ENCODE measurements around the gene ZIM2. TPM values are rescaled to one million over a fixed set of nuclear protein-coding genes. Genes with fewer than 3 reads are reported as not detected.

Gene ZIM2
- total and polyA plus RNA-seq, 10 of the 15 experiments (the other 5 are each of a cell fraction or from before 2014, with no cell fraction given): not detected

DNA sequence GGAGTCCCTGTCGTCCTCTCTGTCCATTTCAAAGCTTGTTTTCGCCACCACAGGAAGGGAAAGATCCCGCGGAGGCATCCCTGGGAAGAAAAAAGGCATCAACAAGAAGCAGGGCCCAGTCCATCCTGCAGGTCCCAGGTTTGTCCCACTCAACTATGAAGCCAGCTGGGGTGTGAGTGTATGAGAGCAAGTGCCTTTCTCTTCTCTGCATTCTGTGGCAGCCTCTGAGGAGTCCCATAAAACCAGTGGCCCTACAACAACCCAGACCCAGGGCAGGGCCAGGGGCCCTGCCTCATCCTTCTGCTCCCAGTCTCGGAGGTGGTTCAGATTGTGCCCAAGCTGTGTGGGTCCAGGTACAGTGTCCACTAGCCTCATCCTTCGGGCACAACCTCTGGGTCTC is 18.9 kb downstream of the ZIM2 start (continued):
- TF ChIP-seq, protein P1, sequence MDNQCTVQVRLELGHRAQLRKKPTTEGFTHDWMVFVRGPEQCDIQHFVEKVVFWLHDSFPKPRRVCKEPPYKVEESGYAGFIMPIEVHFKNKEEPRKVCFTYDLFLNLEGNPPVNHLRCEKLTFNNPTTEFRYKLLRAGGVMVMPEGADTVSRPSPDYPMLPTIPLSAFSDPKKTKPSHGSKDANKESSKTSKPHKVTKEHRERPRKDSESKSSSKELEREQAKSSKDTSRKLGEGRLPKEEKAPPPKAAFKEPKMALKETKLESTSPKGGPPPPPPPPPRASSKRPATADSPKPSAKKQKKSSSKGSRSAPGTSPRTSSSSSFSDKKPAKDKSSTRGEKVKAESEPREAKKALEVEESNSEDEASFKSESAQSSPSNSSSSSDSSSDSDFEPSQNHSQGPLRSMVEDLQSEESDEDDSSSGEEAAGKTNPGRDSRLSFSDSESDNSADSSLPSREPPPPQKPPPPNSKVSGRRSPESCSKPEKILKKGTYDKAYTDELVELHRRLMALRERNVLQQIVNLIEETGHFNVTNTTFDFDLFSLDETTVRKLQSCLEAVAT (IDR thresholded peaks at IDR 0.05): no peak
- TF ChIP-seq, protein P2, sequence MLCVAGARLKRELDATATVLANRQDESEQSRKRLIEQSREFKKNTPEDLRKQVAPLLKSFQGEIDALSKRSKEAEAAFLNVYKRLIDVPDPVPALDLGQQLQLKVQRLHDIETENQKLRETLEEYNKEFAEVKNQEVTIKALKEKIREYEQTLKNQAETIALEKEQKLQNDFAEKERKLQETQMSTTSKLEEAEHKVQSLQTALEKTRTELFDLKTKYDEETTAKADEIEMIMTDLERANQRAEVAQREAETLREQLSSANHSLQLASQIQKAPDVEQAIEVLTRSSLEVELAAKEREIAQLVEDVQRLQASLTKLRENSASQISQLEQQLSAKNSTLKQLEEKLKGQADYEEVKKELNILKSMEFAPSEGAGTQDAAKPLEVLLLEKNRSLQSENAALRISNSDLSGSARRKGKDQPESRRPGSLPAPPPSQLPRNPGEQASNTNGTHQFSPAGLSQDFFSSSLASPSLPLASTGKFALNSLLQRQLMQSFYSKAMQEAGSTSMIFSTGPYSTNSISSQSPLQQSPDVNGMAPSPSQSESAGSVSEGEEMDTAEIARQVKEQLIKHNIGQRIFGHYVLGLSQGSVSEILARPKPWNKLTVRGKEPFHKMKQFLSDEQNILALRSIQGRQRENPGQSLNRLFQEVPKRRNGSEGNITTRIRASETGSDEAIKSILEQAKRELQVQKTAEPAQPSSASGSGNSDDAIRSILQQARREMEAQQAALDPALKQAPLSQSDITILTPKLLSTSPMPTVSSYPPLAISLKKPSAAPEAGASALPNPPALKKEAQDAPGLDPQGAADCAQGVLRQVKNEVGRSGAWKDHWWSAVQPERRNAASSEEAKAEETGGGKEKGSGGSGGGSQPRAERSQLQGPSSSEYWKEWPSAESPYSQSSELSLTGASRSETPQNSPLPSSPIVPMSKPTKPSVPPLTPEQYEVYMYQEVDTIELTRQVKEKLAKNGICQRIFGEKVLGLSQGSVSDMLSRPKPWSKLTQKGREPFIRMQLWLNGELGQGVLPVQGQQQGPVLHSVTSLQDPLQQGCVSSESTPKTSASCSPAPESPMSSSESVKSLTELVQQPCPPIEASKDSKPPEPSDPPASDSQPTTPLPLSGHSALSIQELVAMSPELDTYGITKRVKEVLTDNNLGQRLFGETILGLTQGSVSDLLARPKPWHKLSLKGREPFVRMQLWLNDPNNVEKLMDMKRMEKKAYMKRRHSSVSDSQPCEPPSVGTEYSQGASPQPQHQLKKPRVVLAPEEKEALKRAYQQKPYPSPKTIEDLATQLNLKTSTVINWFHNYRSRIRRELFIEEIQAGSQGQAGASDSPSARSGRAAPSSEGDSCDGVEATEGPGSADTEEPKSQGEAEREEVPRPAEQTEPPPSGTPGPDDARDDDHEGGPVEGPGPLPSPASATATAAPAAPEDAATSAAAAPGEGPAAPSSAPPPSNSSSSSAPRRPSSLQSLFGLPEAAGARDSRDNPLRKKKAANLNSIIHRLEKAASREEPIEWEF (IDR thresholded peaks at IDR 0.05; ENCODE audit: insufficient replicate concordance, low read depth, low read length): no peak
- TF ChIP-seq SIN3A (IDR thresholded peaks at IDR 0.05; ENCODE audit: low read depth, low read length): no peak
- TF ChIP-seq ZNF207 (IDR thresholded peaks at IDR 0.05; ENCODE audit: borderline replicate concordance): no peak

DNA sequence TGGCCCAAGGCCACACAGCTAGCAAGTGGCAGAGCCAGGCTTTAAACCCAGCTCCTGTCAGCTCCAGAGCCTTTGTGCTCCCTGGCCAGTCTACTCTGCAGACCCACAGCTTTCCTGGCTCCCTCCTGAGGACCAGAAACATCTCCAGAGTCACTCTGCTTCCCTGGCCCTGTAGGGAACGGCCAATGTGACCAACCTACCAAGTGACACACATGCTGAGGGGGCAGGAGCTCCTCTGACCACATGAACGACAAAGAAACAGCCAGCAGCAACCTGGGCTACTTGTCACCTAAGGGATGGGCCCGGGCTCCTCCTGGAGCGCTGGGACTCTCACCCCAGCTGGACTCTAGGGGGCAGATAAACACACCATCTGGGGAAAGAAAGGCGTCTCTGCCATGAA is 19.3 kb downstream of the ZIM2 start:
- RAD21 ChIA-PET (ENCODE audit: unreplicated experiment): no interaction called here
- under 1% methylated on average over 5 of the region's 5 CpGs for WGBS (ENCODE audit: insufficient coverage, insufficient replicate concordance, low lambda C conversion rate, missing lambda C conversion rate)
- POLR2A ChIA-PET: no interaction called here
- TF ChIP-seq STAT1 (conservative IDR thresholded peaks at IDR 0.05) (no peak), RAD51 (IDR thresholded peaks at IDR 0.05) (no peak), BACH1 (IDR thresholded peaks at IDR 0.05; ENCODE audit: borderline replicate concordance) (no peak), NFXL1 (IDR thresholded peaks at IDR 0.05; ENCODE audit: borderline replicate concordance) (no peak), HDGF (IDR thresholded peaks at IDR 0.05) (no peak)
- TF ChIP-seq, protein P3, sequence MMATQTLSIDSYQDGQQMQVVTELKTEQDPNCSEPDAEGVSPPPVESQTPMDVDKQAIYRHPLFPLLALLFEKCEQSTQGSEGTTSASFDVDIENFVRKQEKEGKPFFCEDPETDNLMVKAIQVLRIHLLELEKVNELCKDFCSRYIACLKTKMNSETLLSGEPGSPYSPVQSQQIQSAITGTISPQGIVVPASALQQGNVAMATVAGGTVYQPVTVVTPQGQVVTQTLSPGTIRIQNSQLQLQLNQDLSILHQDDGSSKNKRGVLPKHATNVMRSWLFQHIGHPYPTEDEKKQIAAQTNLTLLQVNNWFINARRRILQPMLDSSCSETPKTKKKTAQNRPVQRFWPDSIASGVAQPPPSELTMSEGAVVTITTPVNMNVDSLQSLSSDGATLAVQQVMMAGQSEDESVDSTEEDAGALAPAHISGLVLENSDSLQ (IDR thresholded peaks at IDR 0.05): no peak
- H3K27me3 ChIP-seq (replicated peaks in 1 of 2; ENCODE audit: control insufficient read depth in 2 of 2, insufficient read depth in 2 of 2, low read length in 1 of 2): no peaks in the 10 kb centered on the region
- no peaks in the 10 kb centered on the region for H4K20me1 ChIP-seq (ENCODE audit: control insufficient read depth, insufficient read depth)
- no peak overlapping the region for H3K4me3 ChIP-seq
- FAIRE-seq (no peak), DNase-seq (ENCODE audit: low read depth, low spot score) (no peak), ATAC-seq (no peak)
- H3K9ac ChIP-seq (ENCODE audit: control insufficient read depth, insufficient read depth, low read length): no peak overlapping the region
- BruUV-seq (replicated peaks): no TSS peak
- SMC1A ChIA-PET (ENCODE audit: uncharacterized antibody, unreplicated experiment): no interaction called here
- CTCF ChIA-PET: no interaction called here
- in situ Hi-C loops (cut with MboI): no loop called here
- H3K79me2 ChIP-seq (ENCODE audit: control insufficient read depth, insufficient read depth, low read length): no peaks in the 10 kb centered on the region
- no peaks in the 10 kb centered on the region for H3K4me1 ChIP-seq (ENCODE audit: control insufficient read depth, insufficient read depth, low read length)
- H3K9me3 ChIP-seq (replicated peaks; ENCODE audit: control insufficient read depth, insufficient read depth, low read length): no peaks in the 10 kb centered on the region; the same call in 2 of the 3 replicates
- intact Hi-C loops (cut with micrococcal nuclease; ENCODE audit: unreplicated experiment): no loop called here
- H3K4me2 ChIP-seq (ENCODE audit: control insufficient read depth, insufficient read depth): no peak overlapping the region
- H2AFZ ChIP-seq (ENCODE audit: control insufficient read depth, low read depth, low read length): no peak overlapping the region
- H3K36me3 ChIP-seq (ENCODE audit: control insufficient read depth in 2 of 2, insufficient read depth in 2 of 2, low read length in 1 of 2): no peaks in the 10 kb centered on the region
- no peak overlapping the region for H3K27ac ChIP-seq (ENCODE audit: control insufficient read depth, insufficient read depth)
